Measurements from ENCODE around the gene ZNF407. TPM values are rescaled to one million over a fixed set of nuclear protein-coding genes. Genes with fewer than 3 reads are reported as not detected.

The ZNF407 gene
- polyA plus RNA-seq, 4 donors, result 9.2 to 10.3 (median 10.1) TPM

DNA sequence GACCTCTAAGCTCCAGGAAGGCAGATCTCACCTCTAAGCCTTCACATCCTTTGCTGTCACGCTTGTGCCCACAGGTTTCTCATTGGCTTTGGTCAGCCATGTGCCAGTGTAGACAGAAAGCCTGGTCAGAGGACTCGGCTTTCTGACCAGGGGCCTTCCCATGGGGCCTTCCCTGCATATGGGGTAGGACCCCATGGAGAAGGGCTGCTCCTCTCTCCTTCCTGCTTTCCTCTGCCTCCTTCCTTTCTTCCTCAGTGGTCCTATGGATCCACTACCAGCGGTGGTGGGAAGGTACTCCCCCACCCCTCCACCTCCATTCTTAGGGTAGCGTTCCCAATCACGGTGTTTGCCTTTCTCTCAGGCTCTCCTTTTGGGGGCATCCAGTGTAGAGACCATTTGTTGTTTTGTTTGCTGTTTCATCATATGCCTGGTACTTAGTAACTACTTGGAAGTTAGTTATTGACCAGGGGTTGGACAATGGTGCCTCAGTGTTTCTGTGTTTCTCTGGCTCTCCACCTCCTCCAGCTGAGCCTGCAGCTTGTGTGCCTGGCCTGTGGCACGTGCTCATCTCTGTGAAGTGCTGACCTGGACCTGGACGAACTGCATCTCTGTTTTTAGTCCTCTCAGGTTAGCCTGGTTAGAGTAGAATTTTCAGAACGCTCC, 71.6 kb downstream of the ZNF407 start:
- DNase-seq (ENCODE audit: low read depth in 4 of 4, low spot score in 3 of 4), result no peak

DNA sequence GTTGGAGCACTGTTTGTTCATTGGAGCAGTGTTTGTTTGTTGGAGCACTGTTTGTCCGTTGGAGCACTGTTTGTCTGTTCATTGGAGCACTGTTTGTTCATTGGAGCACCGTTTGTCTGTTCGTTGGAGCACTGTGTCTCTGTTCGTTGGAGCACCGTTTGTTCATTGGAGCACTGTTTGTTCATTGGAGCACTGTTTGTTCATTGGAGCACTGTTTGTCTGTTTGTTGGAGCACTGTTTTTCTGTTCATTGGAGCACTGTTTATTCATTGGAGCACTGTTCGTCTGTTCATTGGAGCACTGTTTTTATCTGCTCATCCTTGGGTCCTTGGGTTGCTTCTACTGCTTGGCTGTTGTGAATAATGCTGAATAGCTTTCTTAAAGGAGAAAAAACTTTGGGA, 74.7 kb downstream of the ZNF407 start:
- DNase-seq (ENCODE audit: low read depth in 4 of 4, low spot score in 3 of 4), result no peak

DNA sequence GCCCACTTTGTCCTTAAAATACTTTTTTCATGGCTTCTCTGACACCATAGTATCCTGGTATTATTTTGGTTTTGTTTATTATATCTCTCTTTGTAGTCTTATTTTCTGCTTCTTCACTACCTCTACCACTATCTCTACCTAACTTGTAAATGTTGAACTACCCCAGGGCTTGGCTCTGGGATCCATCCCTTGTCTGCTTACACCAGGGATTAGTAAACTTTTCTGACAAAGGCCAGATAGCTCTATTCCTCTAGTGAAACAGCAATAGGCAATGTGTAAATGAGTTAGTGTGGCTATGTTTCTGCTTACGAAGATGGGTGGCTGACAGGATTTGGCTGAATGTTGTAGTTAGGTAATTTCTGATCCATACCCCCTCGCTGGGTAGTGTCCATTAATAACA, 76.8 kb downstream of the ZNF407 start:
- no peak for DNase-seq (ENCODE audit: low read depth in 4 of 4, low spot score in 3 of 4)

DNA sequence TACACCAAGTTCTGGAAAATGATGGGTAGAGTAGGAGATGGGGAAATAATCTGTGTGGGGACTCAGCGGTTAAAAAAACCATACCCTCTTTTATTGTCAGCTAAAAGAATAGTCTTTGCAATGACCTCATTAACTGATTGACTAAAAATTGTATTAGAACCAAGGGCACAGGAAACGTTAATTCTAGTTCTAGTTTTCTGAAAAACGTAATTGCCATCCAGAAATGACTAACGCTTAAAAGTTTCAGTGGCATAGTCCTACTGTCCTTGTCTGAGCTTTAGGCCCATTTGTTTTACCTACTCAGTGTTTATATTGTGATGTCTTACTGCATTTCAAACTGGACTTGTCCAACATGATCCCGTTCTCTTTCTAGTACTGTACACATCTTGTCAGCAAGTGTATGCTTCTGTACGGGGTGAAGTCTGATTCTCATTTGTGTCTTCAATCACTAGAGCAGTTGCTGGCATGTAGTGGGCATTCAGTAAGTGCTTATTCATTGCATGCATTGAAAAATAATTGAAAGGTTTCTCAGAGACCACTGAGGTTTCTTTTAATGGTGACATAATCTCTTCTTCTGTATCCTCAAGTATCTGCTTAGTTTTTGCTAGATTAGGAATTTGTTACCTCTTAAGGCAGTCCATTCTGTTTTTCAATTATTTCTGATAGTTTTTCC, 81.5 kb downstream of the ZNF407 start:
- DNase-seq (ENCODE audit: low read depth in 4 of 4, low spot score in 3 of 4), result no peak

DNA sequence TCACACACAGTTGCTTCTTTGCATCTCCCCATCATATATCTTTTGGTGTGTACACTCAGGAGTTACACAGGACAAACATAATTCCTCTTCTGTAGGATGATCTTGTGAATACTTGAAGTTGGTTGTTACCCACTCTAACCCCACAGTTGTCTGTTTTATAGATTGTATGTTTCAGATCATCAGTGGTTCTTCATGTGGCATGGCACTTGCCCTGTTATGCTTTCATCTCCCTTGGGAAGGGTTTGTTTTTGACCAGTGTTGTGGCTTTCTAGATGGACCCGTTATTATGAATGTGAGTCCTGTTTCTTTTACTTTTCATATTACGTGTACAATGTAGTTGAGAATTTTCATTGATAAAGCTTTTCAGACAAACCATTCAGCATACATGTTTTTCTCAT, 82.0 kb downstream of the ZNF407 start:
- no peak for DNase-seq (ENCODE audit: low read depth in 4 of 4, low spot score in 3 of 4)

DNA sequence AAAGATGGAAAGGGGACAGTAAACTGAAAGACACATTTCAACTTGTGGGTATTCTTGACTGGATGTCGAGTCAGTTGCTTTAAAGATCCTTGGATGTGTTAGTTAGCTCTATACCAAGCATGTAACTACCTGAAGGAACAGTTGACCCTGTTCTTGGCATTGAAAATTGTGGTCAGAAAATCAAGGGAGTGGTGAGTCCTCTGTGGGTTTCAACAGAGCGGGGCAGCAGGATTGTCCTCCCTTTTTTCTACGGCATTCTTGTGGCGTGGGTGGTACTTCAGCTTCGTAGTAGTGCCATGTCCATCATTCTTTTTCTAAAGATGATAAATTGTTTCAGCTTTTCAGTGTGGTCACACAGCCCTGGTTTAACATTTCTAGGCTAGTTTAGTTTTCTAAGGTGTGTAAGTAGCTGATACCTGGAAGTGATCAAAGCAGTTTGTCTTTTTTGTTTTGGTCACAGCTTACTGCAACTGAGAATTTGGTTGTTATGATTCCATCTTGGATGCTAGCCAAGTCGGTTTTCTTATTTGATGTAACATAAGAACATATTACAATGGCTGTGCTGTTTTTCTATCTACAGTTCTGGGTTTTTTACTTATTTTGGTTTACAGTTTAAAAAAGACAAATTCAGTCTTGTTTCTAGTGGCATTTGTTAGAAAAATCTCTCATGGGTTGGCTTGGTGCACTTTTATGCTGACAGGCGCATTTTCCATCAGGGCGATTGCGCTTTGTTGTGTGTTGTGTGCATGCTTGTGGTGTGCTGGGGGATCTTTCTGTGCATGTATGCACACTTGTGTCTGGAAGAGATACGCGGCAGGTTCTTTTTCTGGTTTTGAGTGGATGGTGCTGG, 84.7 kb downstream of the ZNF407 start:
- no peak for DNase-seq (ENCODE audit: low read depth in 4 of 4, low spot score in 3 of 4)

DNA sequence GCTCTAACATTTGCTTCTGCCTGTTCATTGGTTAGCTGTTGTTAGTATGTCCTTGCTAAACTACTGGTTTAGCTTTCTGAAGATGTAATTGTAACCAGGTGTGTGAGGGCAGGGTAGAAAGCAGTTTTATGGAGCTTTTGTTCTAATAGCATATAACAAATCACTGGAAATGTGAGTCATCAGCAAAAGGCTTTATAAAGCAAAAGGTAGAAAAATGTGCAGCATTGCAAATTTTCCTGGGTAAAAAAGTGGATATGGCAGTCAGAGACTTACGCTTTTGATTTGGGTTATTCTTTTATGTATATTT, 85.3 kb downstream of the ZNF407 start:
- DNase-seq (ENCODE audit: low read depth in 4 of 4, low spot score in 3 of 4), result no peak

DNA sequence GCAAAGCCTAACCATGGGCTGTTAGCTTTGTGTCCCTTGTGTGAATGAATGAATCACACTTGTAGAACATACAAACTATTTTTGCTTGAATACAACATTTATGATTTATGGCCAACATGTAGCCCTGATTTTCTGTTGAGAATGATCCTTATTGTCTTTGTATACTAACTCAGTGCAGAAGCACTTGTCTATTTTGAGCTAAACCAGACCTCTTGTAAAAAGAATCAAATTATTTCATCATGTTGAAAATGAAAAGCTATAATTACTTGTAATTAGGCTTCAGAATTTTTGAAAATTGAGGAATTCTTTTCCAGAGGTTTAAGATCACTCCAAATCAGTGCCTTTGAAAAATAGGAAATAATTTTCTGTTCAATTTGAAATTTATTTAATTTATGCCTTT, 85.9 kb downstream of the ZNF407 start:
- DNase-seq (ENCODE audit: low read depth in 4 of 4, low spot score in 3 of 4), result no peak

DNA sequence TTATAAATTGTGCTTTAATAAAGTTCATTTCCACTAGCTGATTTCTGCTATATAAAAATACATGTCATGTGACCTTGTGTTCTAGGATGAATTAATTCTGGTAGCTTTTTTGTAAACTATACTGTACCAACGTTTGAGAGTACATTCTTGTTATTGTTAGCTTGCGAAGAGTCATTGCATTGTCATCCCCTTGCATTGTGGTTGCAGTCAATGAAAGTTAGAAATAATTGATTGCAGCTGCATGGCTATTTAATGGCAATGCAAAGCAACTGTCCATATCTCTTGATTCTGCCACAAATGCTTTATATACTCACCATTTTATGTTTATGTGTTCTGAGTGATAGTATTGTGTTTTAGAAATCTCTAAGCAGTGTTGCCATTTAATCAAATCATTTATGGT, 91.6 kb downstream of the ZNF407 start:
- no peak for DNase-seq (ENCODE audit: low read depth in 4 of 4, low spot score in 3 of 4)

DNA sequence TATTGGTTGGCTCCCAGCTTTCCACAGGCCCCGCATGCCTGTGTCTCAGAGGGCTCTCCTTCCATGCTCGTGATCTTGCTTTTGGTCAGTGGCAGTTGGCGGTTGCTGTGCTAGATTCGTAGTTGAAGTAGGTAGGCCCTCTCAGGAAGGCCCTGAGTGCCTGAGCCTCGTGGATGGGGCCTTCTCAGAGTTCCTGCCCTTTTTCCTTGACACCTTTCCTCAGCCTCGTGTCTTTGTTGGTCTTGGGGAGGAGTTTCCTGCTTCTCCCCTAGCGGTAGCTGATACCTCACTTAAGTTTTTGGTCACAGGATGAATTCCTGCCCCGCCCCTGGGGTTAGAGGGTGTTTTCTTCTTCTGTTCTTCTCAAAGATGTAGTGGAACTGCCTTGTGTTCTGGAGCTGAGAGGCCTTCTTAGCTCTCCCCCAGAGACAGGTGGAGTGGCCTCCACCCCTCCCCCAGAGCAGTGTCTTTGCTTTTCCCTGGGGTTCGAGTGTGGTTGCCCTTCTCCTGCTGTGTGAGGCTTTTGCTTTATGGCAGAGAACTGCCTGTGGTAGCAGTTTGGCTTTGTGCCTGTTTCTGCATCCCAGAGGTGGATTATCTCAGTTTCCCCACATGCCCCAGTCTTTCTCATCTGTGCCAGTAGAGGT, 94.8 kb downstream of the ZNF407 start:
- DNase-seq (ENCODE audit: low read depth in 4 of 4, low spot score in 3 of 4), result no peak

DNA sequence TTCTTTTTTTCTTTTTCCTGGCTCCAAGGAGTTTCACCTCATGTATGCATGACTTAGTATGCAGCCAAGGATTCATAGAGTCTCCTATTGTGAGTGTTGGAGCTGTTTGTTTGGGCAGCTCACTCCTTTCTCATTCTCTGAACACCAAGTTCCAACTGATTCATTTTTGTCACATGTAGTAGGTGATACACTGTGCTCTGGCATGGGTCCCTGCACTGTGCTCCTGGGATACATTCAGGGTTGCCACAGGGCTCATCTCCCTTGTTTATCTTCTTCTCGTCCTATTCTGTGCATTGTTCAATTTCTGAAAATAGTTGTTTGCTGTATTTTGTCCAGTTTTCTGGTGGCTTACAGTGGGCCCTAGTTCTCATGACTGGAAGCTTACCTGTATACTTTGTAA, 96.8 kb downstream of the ZNF407 start:
- no peak for DNase-seq (ENCODE audit: low read depth in 4 of 4, low spot score in 3 of 4)

DNA sequence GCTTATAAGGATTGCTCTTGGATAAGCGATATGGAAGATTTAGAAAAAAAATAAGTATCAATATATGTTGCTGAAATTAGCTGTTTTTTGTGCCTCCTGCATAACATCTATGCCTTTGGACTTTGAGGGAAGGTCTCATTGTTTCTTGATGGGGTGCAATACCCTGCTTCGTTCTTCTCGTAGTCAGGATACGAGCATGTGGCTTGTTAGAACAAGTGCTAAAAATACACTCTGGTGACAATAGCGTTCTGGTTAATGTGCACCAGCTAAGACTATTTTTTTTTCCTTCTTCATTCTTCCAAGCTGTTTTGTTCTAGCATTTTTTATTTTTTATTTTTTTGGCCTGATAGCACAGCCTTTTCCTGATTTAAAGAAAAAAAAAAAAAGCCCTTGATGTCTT, 97.5 kb downstream of the ZNF407 start:
- no peak for DNase-seq (ENCODE audit: low read depth in 4 of 4, low spot score in 3 of 4)

DNA sequence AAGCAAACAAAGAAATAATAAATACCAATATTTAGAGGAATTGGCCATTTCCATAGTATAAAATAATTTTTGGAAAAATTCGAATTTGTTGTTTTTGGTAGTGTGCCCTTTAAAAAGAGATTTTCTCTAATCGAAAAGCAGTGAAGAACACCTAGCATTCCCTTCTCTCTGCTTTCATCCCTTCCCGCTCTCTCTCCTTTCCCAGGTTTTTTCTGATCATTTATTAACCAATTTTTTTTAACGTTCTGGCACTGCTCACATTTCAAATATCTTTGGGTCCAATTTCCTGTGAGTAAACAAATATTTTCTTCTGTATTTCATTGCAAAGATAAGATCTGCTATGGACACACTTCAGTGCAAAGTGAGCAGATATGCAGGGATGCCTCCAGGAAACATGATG, 101.2 kb downstream of the ZNF407 start:
- DNase-seq (ENCODE audit: low read depth in 4 of 4, low spot score in 3 of 4), result no peak

DNA sequence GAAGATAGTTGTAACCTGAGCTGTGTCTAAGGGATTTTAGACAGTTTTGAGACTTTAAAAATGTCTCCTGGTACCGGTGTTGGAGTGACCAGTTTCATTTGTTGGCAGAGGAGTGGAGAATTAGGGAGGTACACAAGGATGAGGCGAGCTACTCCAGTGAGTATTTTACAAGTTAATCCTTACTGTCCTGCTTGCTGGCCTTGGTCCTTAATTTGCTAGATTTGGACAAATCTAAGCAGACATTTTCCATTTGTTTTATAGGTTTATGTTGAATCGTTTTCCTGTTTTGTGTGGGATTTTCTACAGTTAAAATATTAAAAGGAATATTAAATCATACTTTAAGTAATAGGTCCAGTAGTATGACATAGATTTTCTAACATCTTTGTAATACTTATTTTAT, 101.8 kb downstream of the ZNF407 start:
- no peak for DNase-seq (ENCODE audit: low read depth in 4 of 4, low spot score in 3 of 4)

DNA sequence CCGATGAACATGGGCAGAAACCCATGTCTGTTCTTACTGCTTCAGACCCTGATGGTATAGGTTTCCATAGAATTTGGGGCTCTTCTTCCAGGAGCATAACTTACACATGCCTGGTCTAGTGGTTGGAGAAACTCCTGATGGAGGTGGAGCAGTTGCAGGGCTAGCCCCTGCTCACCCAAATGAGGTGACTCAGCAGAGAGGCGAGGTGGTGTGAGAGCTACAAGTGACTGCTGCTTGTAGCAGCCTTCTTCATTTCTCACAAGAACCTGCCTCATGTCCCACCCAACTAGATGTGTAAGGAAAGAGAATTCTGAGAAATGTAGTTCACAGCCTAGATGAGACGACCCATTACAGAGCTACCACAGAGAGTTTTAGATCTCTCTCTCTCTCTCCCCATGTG, 105.3 kb downstream of the ZNF407 start:
- no peak for DNase-seq (ENCODE audit: low read depth in 4 of 4, low spot score in 3 of 4)

DNA sequence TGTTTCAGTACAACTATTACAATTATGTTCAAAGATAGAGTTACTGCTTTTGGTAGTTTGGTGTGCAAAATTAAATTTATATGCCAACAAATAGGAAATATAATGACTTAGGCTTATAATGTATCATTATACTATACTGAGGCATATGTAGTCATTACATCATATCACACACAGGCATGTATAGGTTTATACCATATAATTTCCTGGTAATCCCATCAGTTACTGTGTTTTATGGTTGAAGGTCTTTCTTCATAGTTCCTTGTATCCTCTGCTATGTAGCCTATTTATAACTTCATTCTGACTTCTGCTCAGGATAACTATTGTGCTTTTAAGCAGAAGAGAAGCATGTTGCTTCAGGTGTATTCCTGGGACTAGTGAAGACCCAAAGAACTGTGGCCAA, 110.5 kb downstream of the ZNF407 start:
- no peak for DNase-seq (ENCODE audit: low read depth in 4 of 4, low spot score in 3 of 4)

DNA sequence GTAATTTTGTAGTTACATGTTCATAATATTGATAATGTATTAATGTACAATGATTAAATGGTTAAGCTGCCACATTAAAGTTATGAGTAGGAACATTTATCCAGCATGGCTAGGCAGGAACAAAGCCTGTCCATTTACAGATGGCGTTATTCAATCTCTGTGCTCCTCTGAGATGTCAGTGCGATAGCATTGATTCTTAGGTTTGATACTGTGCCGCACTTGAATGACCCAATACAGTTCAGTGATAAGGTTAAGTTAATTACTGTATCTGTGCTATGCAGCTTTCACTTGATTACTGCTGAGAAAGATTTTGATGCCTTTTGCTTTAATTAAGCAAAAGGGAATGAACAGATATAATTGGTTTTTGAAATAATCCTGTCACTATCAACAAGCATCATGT, 111.8 kb downstream of the ZNF407 start:
- no peak for DNase-seq (ENCODE audit: low read depth in 4 of 4, low spot score in 3 of 4)

DNA sequence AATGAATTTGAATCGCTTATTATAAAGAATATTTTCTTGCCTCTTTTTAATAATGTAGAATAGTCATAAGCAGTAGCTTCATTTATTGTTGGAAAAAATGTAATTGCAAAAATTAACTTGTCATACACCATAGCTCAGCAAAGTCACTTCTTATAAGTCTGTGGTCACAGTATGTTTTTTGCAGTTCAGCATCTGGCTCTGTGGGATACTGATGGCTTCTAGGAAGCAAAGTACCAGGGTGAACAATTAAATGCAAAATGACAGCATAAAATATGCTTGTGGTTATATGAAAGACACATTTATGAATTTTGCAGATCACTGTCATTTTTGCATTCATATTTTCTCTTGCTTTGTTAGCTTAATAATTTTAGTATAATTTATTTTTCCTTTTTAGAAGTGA, 116.5 kb downstream of the ZNF407 start:
- no peak for DNase-seq (ENCODE audit: low read depth in 4 of 4, low spot score in 3 of 4)

DNA sequence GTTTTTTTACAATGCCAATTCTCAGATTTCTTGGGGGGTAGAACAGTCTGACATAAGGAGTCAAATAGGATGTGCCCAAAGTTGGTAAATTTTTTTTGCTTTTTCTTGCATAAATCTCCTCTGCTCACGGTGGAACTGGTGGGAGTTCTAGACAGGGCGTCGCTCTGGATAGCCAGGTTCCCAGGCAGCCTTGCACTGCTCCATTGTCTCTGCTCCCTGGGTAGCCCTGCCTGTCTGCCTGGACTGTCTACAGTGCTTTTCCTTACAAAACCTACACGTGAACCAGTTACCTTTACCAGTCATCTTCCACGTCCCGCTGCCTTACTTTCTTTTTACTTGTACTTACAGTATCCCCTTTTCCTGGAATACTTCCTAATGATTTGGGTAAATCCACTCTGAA, 117.1 kb downstream of the ZNF407 start:
- no peak for DNase-seq (ENCODE audit: low read depth in 4 of 4, low spot score in 3 of 4)

DNA sequence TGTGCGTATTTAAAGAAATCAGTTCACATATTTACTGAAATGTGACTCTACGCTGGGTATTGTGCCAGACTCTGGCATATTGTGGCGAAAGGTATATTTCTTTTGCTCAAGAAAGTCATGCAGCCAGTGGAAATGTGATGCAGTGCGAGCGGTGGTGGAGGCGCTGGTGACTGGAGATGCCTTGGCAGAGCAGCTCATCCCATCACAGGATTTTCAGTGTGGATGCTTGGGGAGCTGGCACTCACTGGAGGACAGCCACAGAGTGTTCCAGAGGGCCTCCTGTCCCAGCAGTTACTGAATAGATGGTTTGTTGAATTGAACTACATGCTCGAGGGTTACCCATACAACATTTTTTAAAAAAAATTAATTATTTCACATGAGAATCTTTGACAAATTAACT, 117.6 kb downstream of the ZNF407 start:
- no peak for DNase-seq (ENCODE audit: low read depth in 4 of 4, low spot score in 3 of 4)

DNA sequence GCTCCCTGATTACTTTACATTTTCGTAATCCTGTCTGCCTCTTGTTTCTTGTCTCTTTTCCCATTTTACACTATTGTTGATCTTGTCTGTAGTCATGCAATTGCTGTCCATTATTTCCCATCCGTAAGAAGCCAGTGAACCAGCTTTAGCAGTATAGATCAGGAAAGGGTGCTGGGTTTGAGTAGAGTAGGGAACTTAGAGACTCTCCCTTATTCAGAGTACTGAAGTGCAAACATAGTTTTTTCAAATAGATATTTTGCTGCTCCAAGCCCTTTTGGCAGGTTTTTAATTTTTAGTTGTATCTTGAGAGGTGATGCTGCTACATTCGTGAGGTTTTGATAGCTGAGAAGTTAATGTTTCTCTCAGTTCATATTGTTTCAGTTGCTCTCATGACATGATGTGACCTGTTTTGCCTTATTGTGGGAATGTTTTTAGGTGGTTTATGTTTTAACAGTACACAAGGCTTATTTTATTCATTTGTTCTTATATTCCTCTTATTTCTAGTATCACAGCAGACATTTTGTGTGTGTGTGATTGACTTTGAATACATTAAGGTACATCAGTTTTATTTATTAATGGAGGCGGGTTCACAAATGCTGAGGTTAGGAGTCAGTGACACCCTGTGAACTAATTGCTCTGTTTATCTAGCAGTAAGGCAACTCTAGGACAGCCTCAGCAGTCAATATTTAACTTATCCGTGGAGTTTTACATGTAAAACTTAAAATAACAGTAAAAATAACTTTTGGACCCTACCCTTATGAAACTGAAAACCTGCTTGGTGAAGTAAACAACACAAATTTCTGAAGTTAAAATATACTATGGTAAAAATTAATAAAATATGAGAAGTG, 118.4 kb downstream of the ZNF407 start:
- no peak for DNase-seq (ENCODE audit: low read depth in 4 of 4, low spot score in 3 of 4)

All from left renal pelvis (tissue), 4 donors.